DMS153 treated with DMSO at 0.1 percent for 48 hours (cell line): ENCODE data around the gene CRB3.
"Not testable (repeated sequence)": the region's sequence is repeated elsewhere in the genome, so short reads cannot be mapped to it uniquely, and the experiment has no call there.

Experiments
- DNase-seq: peaks from one replicate; lab custom pipeline; 2025; ENCODE audit not compliant: unreplicated experiment; lab: John Stamatoyannopoulos, UW

CRB3 gene

GRCh38 chr19:6490134-6490533 lies 26.1 kb downstream of the CRB3 start:
- no peak for DNase-seq

GRCh38 chr19:6491802-6492592 lies 27.9 kb downstream of the CRB3 start:
- no peak for DNase-seq

GRCh38 chr19:6494438-6495036 lies 30.5 kb downstream of the CRB3 start:
- DNase-seq = no peak

GRCh38 chr19:6495947-6496346 lies 31.9 kb downstream of the CRB3 start:
- DNase-seq = no peak

GRCh38 chr19:6498294-6499036 lies 34.4 kb downstream of the CRB3 start:
- DNase-seq = no peak

GRCh38 chr19:6499052-6499790 lies 35.1 kb downstream of the CRB3 start:
- DNase-seq = no peak

GRCh38 chr19:6500837-6501739 lies 37.0 kb downstream of the CRB3 start:
- DNase-seq = no peak

- no peak for DNase-seq
These were observed 37.9 kb downstream of the CRB3 start, which contains the start of gene TUBB4A for GRCh38 chr19:6501740-6502648. TUBB4A (minus strand) TSS chr19:6502309; CDS start chr19:6502212, 97 bp downstream.

- DNase-seq = no peak
These were observed 39.5 kb downstream of the CRB3 start for GRCh38 chr19:6503407-6504201.

- DNase-seq = not testable (repeated sequence)
These were observed 44.1 kb downstream of the CRB3 start for GRCh38 chr19:6508028-6508771.

GRCh38 chr19:6509118-6509971 lies 45.3 kb downstream of the CRB3 start:
- no peak for DNase-seq

GRCh38 chr19:6510618-6511017 lies 46.5 kb downstream of the CRB3 start:
- no peak for DNase-seq

- DNase-seq = no peak
These were observed 50.0 kb downstream of the CRB3 start for GRCh38 chr19:6514089-6514488.

GRCh38 chr19:6514926-6515544 lies 51.0 kb downstream of the CRB3 start:
- DNase-seq = no peak

GRCh38 chr19:6516018-6516658 lies 52.1 kb downstream of the CRB3 start:
- peak; percentile 88 for DNase-seq
